ENCODE results near the gene PRR22. TPM values are rescaled to one million over a fixed set of nuclear protein-coding genes. Genes with fewer than 3 reads are reported as not detected.

Gene PRR22
- total RNA-seq, 3 donors from 2014 or later (not counting 1 experiment from before 2014, with no cell fraction given), result 2.4 to 5.4 (median 4.2) TPM

- H3K36me3 ChIP-seq (ENCODE audit: control insufficient read depth, insufficient read depth, low read length), result no peaks in the 10 kb centered on the region
- H3K4me3 ChIP-seq (ENCODE audit: low read length), result no peak overlapping the region
- Mint-ChIP-seq H3K27me3 (ENCODE audit: low read depth in 2 of 2) (peaks cover 0 to 13% of the 10 kb centered on the region in 2 donors), H3K4me3 (no peak overlapping the region), H3K27ac (no peak overlapping the region), H3K9me3 (no peaks in the 10 kb centered on the region), H3K4me1 (peaks cover 0 to 4% of the 10 kb centered on the region in 2 donors), H3K36me3 (no peaks in the 10 kb centered on the region)
- no peak overlapping the region for H3K27ac ChIP-seq (ENCODE audit: low read length)
- H3K9me3 ChIP-seq (ENCODE audit: control insufficient read depth, insufficient read depth, low read length), result no peaks in the 10 kb centered on the region
- no peak for DNase-seq
- no peak for TF ChIP-seq CTCF (IDR thresholded peaks at IDR 0.05)
- intact Hi-C loops (cut with micrococcal nuclease), result no loop called here
- ATAC-seq, result no peak
- no peaks in the 10 kb centered on the region for H3K4me1 ChIP-seq (ENCODE audit: control insufficient read depth, insufficient read depth, low read length)
- no peaks in the 10 kb centered on the region for H3K27me3 ChIP-seq (ENCODE audit: control insufficient read depth, insufficient read depth, low read length)
- 83% methylated on average over 10 of the region's 10 CpGs for WGBS (ENCODE audit: insufficient coverage)
These were observed 34.0 kb upstream of the PRR22 start for GRCh38 chr19:5818594-5818993.

GRCh38 chr19:5817218-5817617 lies 32.7 kb upstream of the PRR22 start:
- Histone ChIP-seq H3K27me3 (ENCODE audit: control insufficient read depth, insufficient read depth, low read length) (no peaks in the 10 kb centered on the region), H3K4me1 (ENCODE audit: control insufficient read depth, insufficient read depth, low read length) (no peaks in the 10 kb centered on the region), H3K4me3 (ENCODE audit: low read length) (no peak overlapping the region), H3K9me3 (ENCODE audit: control insufficient read depth, insufficient read depth, low read length) (no peaks in the 10 kb centered on the region), H3K27ac (ENCODE audit: low read length) (no peak overlapping the region), H3K36me3 (ENCODE audit: control insufficient read depth, insufficient read depth, low read length) (no peaks in the 10 kb centered on the region)
- no peaks in the 10 kb centered on the region for H3K9me3 Mint-ChIP-seq
- H3K27ac Mint-ChIP-seq, result no peak overlapping the region
- peaks cover 0 to 13% of the 10 kb centered on the region in 2 donors for H3K27me3 Mint-ChIP-seq (ENCODE audit: low read depth in 2 of 2)
- intact Hi-C loops (cut with micrococcal nuclease), result no loop called here
- H3K4me1 Mint-ChIP-seq, result peaks cover 0 to 4% of the 10 kb centered on the region in 2 donors
- ATAC-seq (no peak), DNase-seq (no peak)
- H3K4me3 Mint-ChIP-seq, result no peak overlapping the region
- no peaks in the 10 kb centered on the region for H3K36me3 Mint-ChIP-seq
- TF ChIP-seq CTCF (IDR thresholded peaks at IDR 0.05), result no peak
- WGBS (ENCODE audit: insufficient coverage), result 96% methylated on average over 2 of the region's 2 CpGs

- ATAC-seq (no peak), DNase-seq (no peak)
- no peak overlapping the region for H3K27ac Mint-ChIP-seq
- Histone ChIP-seq H3K36me3 (ENCODE audit: control insufficient read depth, insufficient read depth, low read length) (no peaks in the 10 kb centered on the region), H3K4me1 (ENCODE audit: control insufficient read depth, insufficient read depth, low read length) (no peaks in the 10 kb centered on the region), H3K4me3 (ENCODE audit: low read length) (no peak overlapping the region), H3K27me3 (ENCODE audit: control insufficient read depth, insufficient read depth, low read length) (no peaks in the 10 kb centered on the region), H3K27ac (ENCODE audit: low read length) (no peak overlapping the region), H3K9me3 (ENCODE audit: control insufficient read depth, insufficient read depth, low read length) (no peaks in the 10 kb centered on the region)
- no peak overlapping the region for H3K4me3 Mint-ChIP-seq
- H3K9me3 Mint-ChIP-seq, result no peaks in the 10 kb centered on the region
- no peak for TF ChIP-seq CTCF (IDR thresholded peaks at IDR 0.05)
- WGBS (ENCODE audit: insufficient coverage), result 64% methylated on average over 9 of the region's 11 CpGs
- H3K36me3 Mint-ChIP-seq, result no peaks in the 10 kb centered on the region
- intact Hi-C loops (cut with micrococcal nuclease), result no loop called here
- H3K27me3 Mint-ChIP-seq (ENCODE audit: low read depth in 2 of 2), result peaks cover 0 to 10% of the 10 kb centered on the region in 2 donors
- no peaks in the 10 kb centered on the region for H3K4me1 Mint-ChIP-seq
These were observed 30.3 kb upstream of the PRR22 start for GRCh38 chr19:5814852-5815246.

GRCh38 chr19:5814123-5814851 lies 29.7 kb upstream of the PRR22 start:
- Histone ChIP-seq H3K4me1 (ENCODE audit: control insufficient read depth, insufficient read depth, low read length) (no peaks in the 10 kb centered on the region), H3K9me3 (ENCODE audit: control insufficient read depth, insufficient read depth, low read length) (no peaks in the 10 kb centered on the region), H3K36me3 (ENCODE audit: control insufficient read depth, insufficient read depth, low read length) (no peaks in the 10 kb centered on the region), H3K27me3 (ENCODE audit: control insufficient read depth, insufficient read depth, low read length) (no peaks in the 10 kb centered on the region), H3K4me3 (ENCODE audit: low read length) (no peak overlapping the region), H3K27ac (ENCODE audit: low read length) (no peak overlapping the region)
- no peaks in the 10 kb centered on the region for H3K9me3 Mint-ChIP-seq
- ATAC-seq, result no peak
- intact Hi-C loops (cut with micrococcal nuclease), result no loop called here
- 71% methylated on average over 9 of the region's 9 CpGs for WGBS (ENCODE audit: insufficient coverage)
- TF ChIP-seq CTCF (IDR thresholded peaks at IDR 0.05), result no peak
- no peaks in the 10 kb centered on the region for H3K36me3 Mint-ChIP-seq
- H3K4me1 Mint-ChIP-seq, result no peaks in the 10 kb centered on the region
- DNase-seq, result no peak
- no peak overlapping the region for H3K27ac Mint-ChIP-seq
- H3K27me3 Mint-ChIP-seq (ENCODE audit: low read depth in 2 of 2), result peaks cover 0 to 10% of the 10 kb centered on the region in 2 donors
- no peak overlapping the region for H3K4me3 Mint-ChIP-seq

Data from natural killer cell (primary cell).